Measurements from ENCODE around the gene RDM1.
"Not testable (repeated sequence)": the region's sequence is repeated elsewhere in the genome, so short reads cannot be mapped to it uniquely, and the experiment has no call there.

Gene RDM1, protein sequence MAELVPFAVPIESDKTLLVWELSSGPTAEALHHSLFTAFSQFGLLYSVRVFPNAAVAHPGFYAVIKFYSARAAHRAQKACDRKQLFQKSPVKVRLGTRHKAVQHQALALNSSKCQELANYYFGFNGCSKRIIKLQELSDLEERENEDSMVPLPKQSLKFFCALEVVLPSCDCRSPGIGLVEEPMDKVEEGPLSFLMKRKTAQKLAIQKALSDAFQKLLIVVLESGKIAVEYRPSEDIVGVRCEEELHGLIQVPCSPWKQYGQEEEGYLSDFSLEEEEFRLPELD

DNA sequence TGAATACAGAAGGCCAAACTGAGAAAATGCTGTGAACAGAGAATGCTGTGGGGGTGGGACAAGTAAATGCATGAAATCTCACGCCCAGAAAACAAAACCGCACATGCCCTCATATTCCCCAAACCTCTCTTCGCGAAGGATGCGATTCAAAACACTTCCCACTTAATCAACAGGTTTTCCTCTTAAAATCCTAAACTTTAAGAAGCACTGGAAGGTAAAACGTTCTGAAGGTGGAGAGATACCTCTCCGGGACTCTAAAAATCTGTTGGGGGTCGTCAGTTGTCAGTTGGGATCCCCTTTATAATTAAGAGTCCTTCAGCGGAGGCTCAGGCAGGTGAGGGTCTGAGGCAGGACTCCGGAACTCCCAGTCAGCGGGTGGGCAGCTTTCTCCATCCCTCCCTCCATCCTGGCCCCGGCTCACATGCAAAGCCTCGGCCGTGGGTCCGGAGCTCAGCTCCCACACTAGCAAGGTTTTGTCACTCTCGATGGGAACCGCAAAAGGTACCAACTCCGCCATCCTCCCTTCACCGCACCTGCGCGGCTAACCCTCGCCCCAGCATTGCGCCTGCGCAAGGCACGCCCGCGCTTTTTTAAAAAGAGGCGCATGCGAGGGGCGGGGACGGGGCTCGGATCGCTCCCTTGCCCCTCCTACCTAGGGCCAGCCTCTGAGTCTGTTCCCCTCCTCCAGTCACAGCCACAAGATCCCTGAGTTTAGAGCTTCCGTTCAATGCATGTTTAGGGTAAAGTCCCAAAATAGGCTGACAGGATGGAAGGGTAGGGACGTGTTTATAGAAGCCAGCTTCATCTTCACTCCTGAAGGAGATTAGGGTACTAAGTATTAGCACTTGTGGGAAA is at the start of gene RDM1:
RDM1 (minus strand) TSS at position 563 of the 855 bp plus-strand sequence; CDS start at position 517, 46 bp downstream.
- peak; percentile 69 for DNase-seq (ENCODE audit: low spot score)

DNA sequence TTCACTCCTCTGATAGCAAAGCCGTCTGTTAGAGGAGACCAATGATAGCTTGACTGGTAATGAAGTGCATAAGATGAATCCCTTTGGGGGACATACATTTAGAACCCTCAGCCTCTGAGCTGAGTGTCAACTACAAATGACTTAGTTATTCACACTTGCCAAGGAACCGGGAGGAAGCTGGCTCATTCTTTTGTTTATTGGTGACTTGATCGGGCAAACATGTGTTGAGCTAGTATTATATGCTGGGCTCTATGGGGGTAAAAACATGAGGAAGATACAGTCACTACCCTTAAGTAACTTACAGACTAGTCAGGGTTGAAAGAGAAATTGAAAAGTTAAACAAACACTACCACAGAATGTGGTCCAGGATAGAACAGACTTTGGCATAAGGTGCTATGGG is 47.8 kb upstream of the RDM1 start:
- DNase-seq (ENCODE audit: low spot score): no peak

GRCh38 chr17:35977509-35977908 is 46.9 kb upstream of the RDM1 start:
- no peak for DNase-seq (ENCODE audit: low spot score)

GRCh38 chr17:35973333-35974260 is 43.0 kb upstream of the RDM1 start:
- no peak for DNase-seq (ENCODE audit: low spot score)

DNA sequence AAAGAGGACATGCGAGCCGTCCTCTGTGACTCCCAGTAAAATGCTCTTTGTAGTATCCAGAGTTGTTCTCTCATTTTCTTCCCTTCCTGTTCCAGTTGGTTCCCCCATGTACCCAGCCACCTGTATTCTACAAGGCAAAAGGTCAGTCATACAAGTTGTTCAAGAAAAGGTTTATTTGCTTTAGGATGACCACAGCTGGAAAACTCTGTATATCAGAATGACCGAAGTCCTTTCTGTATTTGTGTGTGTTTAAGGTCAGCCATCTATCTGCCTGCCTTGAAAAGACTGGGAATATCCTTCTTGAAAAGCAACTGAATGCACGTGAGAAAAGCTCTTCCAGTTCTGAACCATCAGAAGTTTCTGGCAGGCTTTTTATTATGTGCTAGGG is 42.4 kb upstream of the RDM1 start:
- no peak for DNase-seq (ENCODE audit: low spot score)

GRCh38 chr17:35972535-35972934 is 42.0 kb upstream of the RDM1 start:
- DNase-seq (ENCODE audit: low spot score): no peak

DNA sequence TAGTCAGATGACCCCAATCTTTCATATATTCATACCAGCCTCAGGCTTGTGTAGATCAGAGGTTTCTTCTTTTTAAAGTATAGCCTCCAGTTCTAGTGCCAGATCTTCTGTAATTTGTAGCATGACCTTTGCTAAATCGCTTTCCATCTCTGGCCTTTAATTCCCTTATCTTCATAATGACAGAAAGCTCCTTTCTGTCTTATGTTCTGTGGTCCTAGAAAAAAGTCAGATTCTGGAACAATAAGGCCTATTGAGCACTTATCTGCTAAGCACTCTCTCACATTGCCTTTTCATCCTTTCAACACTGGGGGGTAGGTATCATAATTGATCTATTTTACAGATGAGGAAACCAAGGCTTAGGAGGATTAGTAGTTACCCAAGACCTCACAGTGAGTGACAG is 41.5 kb upstream of the RDM1 start:
- no peak for DNase-seq (ENCODE audit: low spot score)

DNA sequence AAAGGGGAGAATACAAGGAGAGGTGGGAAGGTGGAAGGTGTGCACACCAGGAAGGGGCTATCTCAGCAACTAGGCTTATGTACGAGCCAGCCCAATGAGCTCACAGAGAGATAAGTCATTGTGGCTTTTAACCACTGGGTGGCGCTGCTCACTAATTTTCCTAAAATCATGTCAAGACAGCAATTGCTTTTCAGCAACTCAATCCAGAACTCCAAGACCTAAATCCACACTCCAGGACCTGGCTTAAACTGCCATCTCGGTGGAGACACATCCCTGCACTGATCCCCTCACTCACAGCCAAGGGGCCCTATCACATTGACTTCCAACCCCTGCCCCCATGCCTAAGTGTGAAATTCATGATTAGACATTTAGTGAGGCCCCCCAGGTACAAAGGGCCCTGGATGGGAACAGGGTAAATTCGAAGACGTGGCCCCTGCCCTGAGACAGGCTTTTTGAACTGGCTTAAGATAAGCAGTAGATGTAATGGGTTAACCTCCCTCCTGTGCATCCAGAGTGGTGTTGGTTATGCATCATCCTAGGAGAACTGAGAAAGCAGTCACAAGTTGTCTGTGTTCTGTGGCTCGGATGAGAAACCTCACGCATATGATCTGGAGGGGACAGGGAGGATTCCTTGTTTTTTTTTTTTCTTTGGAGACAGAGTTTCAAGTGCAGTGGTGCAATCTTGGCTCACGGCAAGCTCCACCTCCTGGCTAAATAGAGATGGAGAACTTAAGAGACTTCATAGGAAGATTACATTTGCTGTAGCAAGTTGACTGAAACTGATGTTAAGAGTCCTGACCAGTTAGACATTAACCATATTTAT is 39.2 kb upstream of the RDM1 start:
- peak; percentile 64 for DNase-seq (ENCODE audit: low spot score)

DNA sequence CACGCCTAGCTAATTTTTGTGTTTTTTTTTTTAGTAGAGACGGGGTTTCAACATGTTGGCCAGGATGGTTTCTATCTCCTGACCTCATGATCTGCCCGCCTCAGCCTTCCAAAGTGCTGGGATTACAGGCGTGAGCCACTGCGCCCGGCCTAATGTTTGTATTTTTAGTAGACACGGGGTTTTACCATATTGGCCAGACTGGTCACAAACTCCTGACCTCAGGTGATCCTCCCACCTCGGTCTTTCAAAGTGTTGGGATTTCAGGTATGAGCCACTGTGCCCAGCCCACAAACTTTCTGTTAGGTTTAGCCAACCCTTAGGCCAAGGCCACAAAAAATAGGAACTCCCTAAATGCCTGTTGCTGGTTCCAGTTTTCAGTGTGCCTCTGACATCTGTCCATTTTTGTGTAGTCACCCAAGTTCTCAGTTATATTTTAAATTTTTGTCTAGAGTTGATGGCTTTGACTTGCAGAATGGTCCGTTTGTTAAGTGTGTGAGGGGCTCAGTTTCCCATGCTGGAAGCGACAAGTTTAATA is 38.0 kb upstream of the RDM1 start:
- no peak for DNase-seq (ENCODE audit: low spot score)

- no peak for DNase-seq (ENCODE audit: low spot score)
These were observed 34.7 kb upstream of the RDM1 start for GRCh38 chr17:35965272-35965671.

GRCh38 chr17:35963663-35964062 is 33.1 kb upstream of the RDM1 start:
- DNase-seq (ENCODE audit: low spot score): no peak

DNA sequence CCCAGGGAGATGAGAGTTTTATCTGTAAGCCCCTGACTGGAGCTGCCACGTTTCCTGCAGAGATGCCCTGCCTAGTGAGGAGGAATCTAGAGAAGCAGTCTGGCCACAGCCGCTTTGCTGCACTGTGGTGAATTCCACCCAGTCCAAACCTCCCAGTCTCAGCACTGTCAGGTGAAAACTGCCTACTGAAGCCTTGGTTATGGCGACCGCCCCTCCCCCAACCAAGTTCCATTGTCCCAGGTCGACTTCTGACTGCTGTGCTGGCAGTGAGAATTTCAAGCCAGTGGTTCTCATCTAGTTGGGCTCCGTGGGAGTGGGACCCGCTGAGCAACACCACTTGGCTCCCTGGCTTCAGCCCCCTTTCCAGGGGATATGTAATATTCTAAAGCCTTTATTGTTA is 23.1 kb upstream of the RDM1 start:
- no peak for DNase-seq (ENCODE audit: low spot score)

GRCh38 chr17:35949401-35949800 is 18.8 kb upstream of the RDM1 start:
- no peak for DNase-seq (ENCODE audit: low spot score)

DNA sequence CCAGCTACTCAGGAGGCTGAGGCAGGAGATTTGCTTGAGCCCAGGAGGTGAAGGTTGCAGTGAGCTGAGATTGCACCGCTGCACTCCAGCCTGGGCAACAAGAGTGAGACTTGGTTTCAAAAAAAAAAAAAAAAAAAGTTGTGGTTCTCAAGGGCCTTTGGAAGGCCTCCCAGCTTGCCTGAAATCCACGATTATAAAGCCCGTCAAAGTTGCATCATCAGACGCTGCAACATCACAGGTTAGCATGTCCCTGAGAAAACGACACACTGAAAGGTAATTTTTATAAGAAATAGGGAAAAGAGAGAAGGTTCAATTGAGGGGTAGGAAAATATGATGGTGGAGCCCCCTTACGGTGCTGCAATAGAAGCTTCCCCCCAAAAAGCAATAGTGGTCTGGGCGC is 17.5 kb upstream of the RDM1 start:
- DNase-seq (ENCODE audit: low spot score): no peak

DNA sequence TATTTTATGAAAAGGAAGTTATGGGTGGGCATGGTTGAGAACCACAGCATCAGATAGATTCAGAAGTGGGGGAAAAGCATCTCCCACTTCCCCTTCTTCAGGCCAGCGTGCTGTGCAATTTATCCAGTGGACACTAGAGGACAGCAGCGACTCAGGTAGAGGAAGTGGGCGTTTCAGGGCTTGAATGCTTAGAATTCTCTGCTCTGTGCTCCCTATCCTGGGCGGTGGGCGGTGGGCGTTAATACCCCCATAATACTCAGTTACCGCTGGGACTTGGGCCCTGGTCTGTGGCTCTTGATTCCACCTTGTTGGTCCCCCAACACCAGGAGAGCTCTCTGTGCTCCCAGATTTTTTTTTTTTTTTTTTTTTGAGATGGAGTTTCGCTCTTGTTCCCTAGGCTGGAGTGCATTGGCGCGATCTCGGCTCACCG is 16.6 kb upstream of the RDM1 start:
- peak; percentile 33 for DNase-seq (ENCODE audit: low spot score)

GRCh38 chr17:35944151-35944550 is 13.6 kb upstream of the RDM1 start:
- no peak for DNase-seq (ENCODE audit: low spot score)

- DNase-seq (ENCODE audit: low spot score): no peak
These were observed 13.0 kb upstream of the RDM1 start, which contains the start of gene LYZL6 for GRCh38 chr17:35943537-35943936. LYZL6 (minus strand) TSS chr17:35943713; CDS start chr17:35939356, 4,357 bp downstream.

- no peak for DNase-seq (ENCODE audit: low spot score)
These were observed 12.1 kb upstream of the RDM1 start for GRCh38 chr17:35942588-35943186.

DNA sequence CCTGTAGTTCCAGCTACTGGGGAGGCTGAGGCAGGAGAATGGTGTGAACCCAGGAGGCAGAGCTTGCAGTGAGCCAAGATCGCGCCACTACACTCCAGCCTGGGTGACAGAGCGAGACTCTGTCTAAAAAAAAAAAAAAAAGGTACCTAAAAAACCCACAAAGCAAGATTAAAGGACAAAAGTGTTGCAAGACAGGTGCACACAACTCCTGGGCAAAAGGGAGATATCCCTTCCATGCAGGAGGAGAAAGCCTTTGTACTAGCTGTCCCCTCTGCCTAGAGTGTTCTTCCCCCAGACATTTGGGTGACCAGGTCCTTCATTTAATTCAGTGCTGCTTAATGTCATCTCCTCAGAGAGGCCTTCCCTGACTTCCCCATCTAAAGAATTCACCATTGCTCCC is 7.9 kb upstream of the RDM1 start:
- not testable (repeated sequence) for DNase-seq (ENCODE audit: low spot score)

DNA sequence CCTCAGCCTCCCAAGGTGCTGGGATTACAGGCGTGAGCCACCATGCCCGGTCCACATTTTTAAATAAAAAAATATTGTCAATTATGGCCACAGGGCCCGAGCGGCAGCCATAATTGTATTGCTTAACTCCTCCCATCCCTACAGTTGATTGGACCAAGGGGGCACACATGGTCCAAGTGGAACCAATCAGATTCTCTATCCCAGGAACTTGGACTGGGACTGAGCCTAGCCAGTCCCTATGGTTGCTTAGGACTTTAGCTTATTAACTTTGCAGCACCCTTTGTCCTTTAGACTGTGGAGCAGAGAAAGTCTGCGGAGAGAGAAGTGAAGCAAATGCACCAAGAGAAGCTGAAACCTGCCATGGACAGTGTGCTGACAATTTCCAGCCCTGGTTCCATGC is 5.5 kb upstream of the RDM1 start:
- DNase-seq (ENCODE audit: low spot score): no peak

- no peak for DNase-seq (ENCODE audit: low spot score)
These were observed 4.2 kb upstream of the RDM1 start for GRCh38 chr17:35934760-35935159.

Data from CD4-positive, alpha-beta T cell treated with Interleukin-6 at 100 ng/mL for 8 hours (primary cell).